Activated B cell treated with CpG ODN at 0.5 μM for 24 hours (primary cell): ENCODE measurements around the gene PRPS1. TPM values are rescaled to one million over a fixed set of nuclear protein-coding genes. Genes with fewer than 3 reads are reported as not detected.
A peak's percentile ranks its signal among the peaks of the same experiment; 100 is the strongest.

Source experiments
- ATAC-seq: fragments of 200-7000 bp; cut with Tn5 transposase; one replicate; pipeline ENCODE4 v1.10.0; 2021; ENCODE audit warnings: low read depth, mild to moderate bottlenecking, moderate library complexity
- CTCF ChIA-PET: fragments of 350-600 bp; sonication (Branson Sonifier 250); formaldehyde crosslinking; loops from one replicate; lab custom pipeline; 2021; ENCODE audit warnings: antibody characterized with exemption; lab: Charles Lee
- POLR2A ChIA-PET: fragments of 350-600 bp; sonication (Branson Sonifier 250); formaldehyde crosslinking; loops from one replicate; lab custom pipeline; 2021; ENCODE audit warnings: antibody characterized with exemption; lab: Charles Lee
- DNase-seq: peaks from one replicate; pipeline ENCODE4 v3.0.0; 2022
- H3K27ac Mint-ChIP-seq: one replicate; pipeline ENCODE4 v1.8.0; 2020; ENCODE audit warnings: mixed read lengths
- H3K27me3 Mint-ChIP-seq: one replicate; pipeline ENCODE4 v1.8.0; 2021; ENCODE audit warnings: mixed read lengths
- H3K36me3 Mint-ChIP-seq: one replicate; pipeline ENCODE4 v1.8.0; 2021; ENCODE audit warnings: low read depth, mixed read lengths
- H3K4me1 Mint-ChIP-seq: one replicate; pipeline ENCODE4 v1.8.0; 2021; ENCODE audit warnings: mixed read lengths
- H3K4me3 Mint-ChIP-seq: one replicate; pipeline ENCODE4 v1.8.0; 2020; ENCODE audit warnings: mild to moderate bottlenecking, mixed read lengths
- H3K9me3 Mint-ChIP-seq: one replicate; pipeline ENCODE4 v1.8.0; 2020; ENCODE audit warnings: mixed read lengths
- CTCF ChIP-seq: fragments of 200-600 bp; IDR thresholded peaks from one replicate; pipeline ENCODE4 v1.8.0; 2022; ENCODE audit warnings: antibody characterized with exemption, mild to moderate bottlenecking
- intact Hi-C: fragments of 100-400 bp; cut with micrococcal nuclease; formaldehyde crosslinking; loops from one replicate; pipeline ENCODE4 v1.15.1; 2024
- total RNA-seq: library from RNA; stranded (reverse); gene quantifications from 2 replicates; pipeline ENCODE4 v1.2.3, GENCODE V29; 2022

Gene PRPS1
- total RNA-seq, 1 donor from 2014 or later = 49.7 TPM

DNA sequence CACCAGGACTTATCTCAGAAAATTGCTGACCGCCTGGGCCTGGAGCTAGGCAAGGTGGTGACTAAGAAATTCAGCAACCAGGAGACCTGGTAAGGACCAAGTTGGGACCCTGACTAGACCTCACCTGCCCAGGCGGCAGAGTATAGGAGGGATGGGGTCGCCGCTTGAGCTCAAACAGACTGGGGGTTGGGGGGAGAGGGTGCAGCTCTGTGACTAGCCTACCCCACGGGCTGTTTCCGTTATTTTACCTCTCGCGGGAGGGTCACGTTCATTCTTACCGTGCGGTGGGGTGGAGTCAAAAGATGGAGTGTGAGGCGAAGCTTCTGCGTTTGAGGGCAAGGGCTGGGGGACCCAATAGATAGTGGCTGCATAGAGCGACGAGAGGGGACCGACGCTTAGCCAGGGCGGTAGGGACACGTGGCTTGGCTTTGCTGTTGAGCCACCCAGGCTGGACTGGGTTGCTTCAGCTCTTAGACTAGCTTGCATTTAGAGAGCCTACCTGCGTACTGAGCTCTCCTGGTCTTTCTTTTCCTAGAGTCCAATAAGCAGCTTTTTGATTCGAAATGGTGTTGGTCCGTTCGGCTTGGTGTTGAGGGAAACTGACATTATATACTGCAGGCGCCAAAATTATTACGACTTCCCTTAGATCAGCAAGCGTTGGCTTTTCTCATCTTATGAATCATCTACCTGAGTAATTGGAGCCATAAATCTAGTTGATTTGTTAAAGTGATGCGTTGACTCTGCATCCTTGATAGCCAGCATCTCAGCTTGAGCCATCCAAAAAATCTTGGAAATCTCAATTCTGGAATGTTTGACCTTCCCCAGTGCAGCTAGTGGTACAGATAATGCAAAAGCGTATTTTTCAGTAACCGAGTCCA, 591 bp downstream of the PRPS1 start:
- intact Hi-C loops = loop anchor here (1.0 to 2.0 kb wide), 8 partner anchors 26 to 629 kb away; partner anchors contain the start of genes ATG4A, DNAAF6, MORC4 and NCBP2L
- peak overlapping the region; percentile 93 for H3K27ac Mint-ChIP-seq
- CTCF ChIA-PET = interaction anchor here (0.9 to 1.6 kb wide), 4 partner anchors 25 to 149 kb away, joined by 3 to 7 read pairs (median 4); partner anchors contain the start of genes NCBP2L and TSC22D3
- no peak for TF ChIP-seq CTCF
- DNase-seq (no peak), ATAC-seq (peak; percentile 51)
- H3K4me3 Mint-ChIP-seq = peak overlapping the region; percentile 93
- H3K36me3 Mint-ChIP-seq = peaks cover 4% of the 10 kb centered on the region
- H3K9me3 Mint-ChIP-seq = no peaks in the 10 kb centered on the region
- H3K27me3 Mint-ChIP-seq = no peaks in the 10 kb centered on the region
- peaks cover 31% of the 10 kb centered on the region for H3K4me1 Mint-ChIP-seq
- POLR2A ChIA-PET = interaction anchor here (0.6 to 2.0 kb wide), 9 partner anchors 23 to 463 kb away, joined by 3 to 17 read pairs (median 5); partner anchors contain the start of gene ATG4A

GRCh38 chrX:107629540-107629909, 1.2 kb downstream of the PRPS1 start:
- CTCF ChIA-PET = interaction anchor here (1.4 to 1.6 kb wide), 2 partner anchors 146 to 148 kb away, joined by 3 to 4 read pairs; partner anchors contain the start of genes NCBP2L and TSC22D3
- DNase-seq = no peak
- TF ChIP-seq CTCF = no peak

DNA sequence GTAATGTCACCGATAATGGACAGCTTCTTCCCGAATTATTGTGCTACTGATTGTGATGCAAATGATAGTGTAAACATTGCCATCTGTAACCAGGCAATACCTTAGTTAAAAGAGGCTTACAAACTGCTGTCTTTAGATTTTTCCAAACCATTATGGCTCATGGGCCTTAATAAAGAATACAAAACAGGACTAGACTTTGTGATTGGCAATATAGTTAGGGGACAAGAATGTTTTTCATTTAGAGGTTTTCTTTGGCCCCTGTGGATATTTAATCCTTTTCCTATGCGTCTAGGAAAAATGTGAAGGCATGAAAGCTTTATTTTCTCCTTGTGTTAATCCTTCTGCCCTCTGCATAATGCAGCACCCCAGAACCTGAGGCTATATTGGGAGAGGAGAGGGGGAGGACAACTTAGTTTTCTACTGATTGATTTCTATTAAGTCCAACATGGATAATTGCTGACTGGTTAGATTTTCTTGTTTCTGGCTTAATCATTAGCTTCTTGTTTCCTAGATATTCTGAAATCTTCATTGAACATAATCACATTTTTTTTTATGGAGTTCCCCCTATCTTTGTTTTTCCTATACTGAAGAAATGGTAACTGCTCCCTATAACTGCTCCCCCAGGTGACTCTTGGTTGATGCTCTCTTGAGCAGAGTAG, 1.9 kb downstream of the PRPS1 start:
- no peaks in the 10 kb centered on the region for H3K9me3 Mint-ChIP-seq
- peaks cover 4% of the 10 kb centered on the region for H3K36me3 Mint-ChIP-seq
- TF ChIP-seq CTCF = no peak
- no peaks in the 10 kb centered on the region for H3K27me3 Mint-ChIP-seq
- POLR2A ChIA-PET = interaction anchor here (1.1 kb wide), 1 partner anchor 43 kb away, joined by 3 read pairs; no protein-coding TSS in a partner anchor
- peaks cover 31% of the 10 kb centered on the region for H3K4me1 Mint-ChIP-seq
- intact Hi-C loops = no loop called here
- DNase-seq (no peak), ATAC-seq (no peak)
- no peak overlapping the region for H3K27ac Mint-ChIP-seq
- CTCF ChIA-PET = interaction anchor here (1.4 to 1.6 kb wide), 2 partner anchors 145 to 147 kb away, joined by 3 to 4 read pairs; partner anchors contain the start of genes NCBP2L and TSC22D3
- H3K4me3 Mint-ChIP-seq = peak overlapping the region; percentile 53

More at GRCh38 chrX:107629540-107629909, 1.2 kb downstream of the PRPS1 start:
- no peaks in the 10 kb centered on the region for H3K27me3 Mint-ChIP-seq
- intact Hi-C loops = loop anchor here (2.0 kb wide), 2 partner anchors 25 to 423 kb away; partner anchors contain the start of genes DNAAF6 and NUP62CL
- ATAC-seq = no peak
- peak overlapping the region; percentile 93 for H3K4me3 Mint-ChIP-seq
- H3K27ac Mint-ChIP-seq = peak overlapping the region; percentile 93
- no peaks in the 10 kb centered on the region for H3K9me3 Mint-ChIP-seq
- H3K4me1 Mint-ChIP-seq = peaks cover 31% of the 10 kb centered on the region
- peaks cover 4% of the 10 kb centered on the region for H3K36me3 Mint-ChIP-seq
- POLR2A ChIA-PET = interaction anchor here (1.1 to 2.0 kb wide), 4 partner anchors 43 to 112 kb away, joined by 3 to 17 read pairs (median 8); no protein-coding TSS in a partner anchor

GRCh38 chrX:107632346-107632745, 4.0 kb downstream of the PRPS1 start:
- Mint-ChIP-seq H3K27ac (no peak overlapping the region), H3K4me3 (no peak overlapping the region), H3K4me1 (peaks cover 37% of the 10 kb centered on the region), H3K9me3 (no peaks in the 10 kb centered on the region), H3K36me3 (peaks cover 4% of the 10 kb centered on the region), H3K27me3 (no peaks in the 10 kb centered on the region)
- intact Hi-C loops = no loop called here
- no peak for TF ChIP-seq CTCF
- DNase-seq (no peak), ATAC-seq (no peak)
- ChIA-PET CTCF (no interaction called here), POLR2A (no interaction called here)
